ENCODE data around the gene GUCY2C.

GUCY2C gene

GRCh38 chr12:14567351-14568162, 128.8 kb downstream of the GUCY2C start, which contains the start of gene PLBD1:
Gene PLBD1 (minus strand): TSS chr12:14567883. CDS start chr12:14567696, 187 bp downstream.
- no peak for DNase-seq

GRCh38 chr12:14564336-14564959, 132.0 kb downstream of the GUCY2C start:
- DNase-seq: no peak

- DNase-seq: no peak
Measured at GRCh38 chr12:14563046-14563445, 133.4 kb downstream of the GUCY2C start.

Data from DMS153 (cell line).